Measurements from ENCODE around the gene MSLN.
"Not testable (repeated sequence)": the region's sequence is repeated elsewhere in the genome, so short reads cannot be mapped to it uniquely, and the experiment has no call there.

The MSLN gene

GRCh38 chr16:760545-761343 lies at the start of gene MSLN:
MSLN (plus strand) TSS chr16:760734; CDS start chr16:762681, 1,947 bp downstream.
- DNase-seq (ENCODE audit: low spot score) = no peak

- DNase-seq (ENCODE audit: low spot score) = no peak
Observed at GRCh38 chr16:711084-711483, 49.5 kb upstream of the MSLN start.

- peak; percentile 87 for DNase-seq (ENCODE audit: low spot score)
Observed at GRCh38 chr16:711548-712320, 48.8 kb upstream of the MSLN start.

- DNase-seq (ENCODE audit: low spot score) = not testable (repeated sequence)
Observed at GRCh38 chr16:712740-713250, 47.7 kb upstream of the MSLN start.

- DNase-seq (ENCODE audit: low spot score) = no peak
Observed at GRCh38 chr16:714079-714478, 46.5 kb upstream of the MSLN start.

- DNase-seq (ENCODE audit: low spot score) = peak; percentile 94
Observed at GRCh38 chr16:714558-715476, 45.7 kb upstream of the MSLN start, which contains the start of gene METRN. METRN (plus strand) TSS chr16:715118; CDS start chr16:715290, 172 bp downstream.

GRCh38 chr16:715477-716199 lies 44.9 kb upstream of the MSLN start:
- no peak for DNase-seq (ENCODE audit: low spot score)

- no peak for DNase-seq (ENCODE audit: low spot score)
Observed at GRCh38 chr16:716200-716568, 44.4 kb upstream of the MSLN start.

GRCh38 chr16:716768-717325 lies 43.7 kb upstream of the MSLN start:
- DNase-seq (ENCODE audit: low spot score) = no peak

- DNase-seq (ENCODE audit: low spot score) = no peak
Observed at GRCh38 chr16:717450-718245, 42.9 kb upstream of the MSLN start.

- DNase-seq (ENCODE audit: low spot score) = no peak
Observed at GRCh38 chr16:718389-718788, 42.1 kb upstream of the MSLN start.

- DNase-seq (ENCODE audit: low spot score) = no peak
Observed at GRCh38 chr16:718922-719321, 41.6 kb upstream of the MSLN start.

GRCh38 chr16:719815-720446 lies 40.6 kb upstream of the MSLN start:
- no peak for DNase-seq (ENCODE audit: low spot score)

- peak; percentile 57 for DNase-seq (ENCODE audit: low spot score)
Observed at GRCh38 chr16:720447-720989, 40.0 kb upstream of the MSLN start.

GRCh38 chr16:720990-721764 lies 39.4 kb upstream of the MSLN start, which contains the start of gene ANTKMT:
ANTKMT (plus strand) TSS chr16:721146; CDS start chr16:721275, 129 bp downstream.
- peak; percentile 90 for DNase-seq (ENCODE audit: low spot score)

GRCh38 chr16:721765-722540 lies 38.6 kb upstream of the MSLN start:
- no peak for DNase-seq (ENCODE audit: low spot score)

- DNase-seq (ENCODE audit: low spot score) = no peak
Observed at GRCh38 chr16:722835-723633, 37.5 kb upstream of the MSLN start.
